Fibroblast of villous mesenchyme (primary cell): ENCODE measurements around the gene PSAP. TPM values are rescaled to one million over a fixed set of nuclear protein-coding genes. Genes with fewer than 3 reads are reported as not detected.

ENCODE experiments used
- DNase-seq: peaks from one replicate; pipeline ENCODE4 v3.0.0-alpha.2; 2010; ENCODE audit warnings: low read depth
- H3K4me3 ChIP-seq: 2 replicates; pipeline ENCODE4 v1.5.1; 2011; ENCODE audit warnings: low read depth, mild to moderate bottlenecking, low read length
- CTCF ChIP-seq: IDR thresholded peaks from 2 replicates; pipeline ENCODE4 v1.5.1; 2012; ENCODE audit warnings: low read depth, mild to moderate bottlenecking, low read length; ENCODE audit not compliant: insufficient read depth
- total RNA-seq: library from RNA; depleted of rRNA; stranded (reverse); fragments of >200 nt; gene quantifications from 2 replicates; pipeline ENCODE4 v1.2.3, GENCODE V29; 2012

PSAP gene
- total RNA-seq, 1 donor, result 521 TPM

DNA sequence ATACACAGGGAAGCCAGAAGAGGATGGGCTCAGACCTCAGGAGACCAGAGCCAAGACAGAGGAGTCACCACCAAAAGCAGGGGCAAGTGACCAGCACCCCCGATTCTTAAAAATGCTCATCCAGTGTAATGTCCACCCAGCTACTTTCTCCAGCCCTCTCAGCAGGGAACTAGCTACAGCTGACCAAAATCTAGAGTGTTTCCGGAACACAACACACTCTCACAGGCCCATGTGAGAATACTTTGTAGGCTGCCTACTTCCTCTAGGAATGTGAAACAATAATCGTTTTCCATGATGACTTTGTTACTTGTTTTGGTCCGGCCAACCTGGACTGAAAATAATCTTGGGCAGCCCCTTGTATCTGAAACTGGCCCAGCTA is 14.5 kb downstream of the PSAP start:
- no peak for TF ChIP-seq CTCF
- H3K4me3 ChIP-seq, result no peak overlapping the region
- DNase-seq, result no peak

DNA sequence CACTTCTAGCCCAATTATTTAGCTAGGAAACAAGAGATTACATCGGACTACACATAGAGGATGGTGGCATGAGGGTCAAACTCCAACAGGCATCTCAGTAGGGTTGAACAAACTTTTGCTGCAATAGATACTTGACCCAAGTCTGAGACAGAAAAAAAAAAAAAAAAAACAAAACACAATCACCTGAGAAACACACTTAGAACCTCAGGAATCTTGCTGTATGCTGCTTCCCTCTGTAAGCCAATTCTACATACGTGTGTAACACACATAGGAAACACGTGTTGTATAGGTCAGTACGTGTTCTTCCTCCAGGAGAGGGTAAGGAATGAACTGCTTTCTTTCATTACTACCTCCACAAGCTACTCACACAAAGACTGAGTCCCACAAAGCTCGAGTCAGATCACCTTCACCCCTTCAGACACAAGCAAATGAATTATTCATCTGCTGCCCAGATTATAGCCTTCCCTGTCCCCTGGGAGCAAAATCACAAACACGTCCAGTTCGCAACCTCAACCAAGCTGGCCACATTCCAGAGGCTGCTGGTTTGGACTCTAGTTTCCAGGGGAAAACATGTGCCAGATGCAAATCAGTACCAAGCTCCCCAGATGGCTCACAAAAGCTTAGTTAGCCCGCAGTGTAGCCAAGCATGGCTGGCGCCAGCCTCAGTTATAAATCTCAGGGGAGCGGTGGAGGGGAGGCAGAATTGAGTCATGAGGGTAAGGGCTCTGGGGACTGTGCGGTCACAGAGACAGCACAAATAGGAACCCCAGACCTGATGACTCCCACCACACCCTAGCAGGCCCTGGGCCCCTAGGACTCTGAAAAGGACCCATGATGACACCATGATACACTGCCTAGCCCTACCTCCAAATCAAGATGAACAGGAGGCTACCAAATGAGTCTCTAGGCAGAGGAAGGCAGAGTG is 15.1 kb downstream of the PSAP start:
- DNase-seq, result peak; percentile 93
- no peak for TF ChIP-seq CTCF
- no peak overlapping the region for H3K4me3 ChIP-seq

DNA sequence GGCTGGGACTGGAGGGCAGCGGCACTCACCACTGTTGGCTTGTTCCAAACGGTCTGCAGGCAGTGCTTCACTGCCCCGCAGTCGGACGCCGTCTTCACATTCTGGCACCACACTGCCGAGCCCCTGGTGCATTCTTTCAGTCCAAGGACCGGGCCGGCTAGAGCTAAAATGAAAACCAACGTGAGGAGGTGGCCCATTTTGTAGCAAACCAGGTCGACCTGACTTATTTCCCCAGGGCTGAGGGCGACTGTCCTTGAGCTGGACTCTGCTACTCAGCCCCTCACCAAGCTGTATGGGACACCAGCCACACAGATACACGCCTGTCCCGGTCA is 16.7 kb downstream of the PSAP start:
- DNase-seq, result no peak
- H3K4me3 ChIP-seq, result no peak overlapping the region
- TF ChIP-seq CTCF, result no peak

DNA sequence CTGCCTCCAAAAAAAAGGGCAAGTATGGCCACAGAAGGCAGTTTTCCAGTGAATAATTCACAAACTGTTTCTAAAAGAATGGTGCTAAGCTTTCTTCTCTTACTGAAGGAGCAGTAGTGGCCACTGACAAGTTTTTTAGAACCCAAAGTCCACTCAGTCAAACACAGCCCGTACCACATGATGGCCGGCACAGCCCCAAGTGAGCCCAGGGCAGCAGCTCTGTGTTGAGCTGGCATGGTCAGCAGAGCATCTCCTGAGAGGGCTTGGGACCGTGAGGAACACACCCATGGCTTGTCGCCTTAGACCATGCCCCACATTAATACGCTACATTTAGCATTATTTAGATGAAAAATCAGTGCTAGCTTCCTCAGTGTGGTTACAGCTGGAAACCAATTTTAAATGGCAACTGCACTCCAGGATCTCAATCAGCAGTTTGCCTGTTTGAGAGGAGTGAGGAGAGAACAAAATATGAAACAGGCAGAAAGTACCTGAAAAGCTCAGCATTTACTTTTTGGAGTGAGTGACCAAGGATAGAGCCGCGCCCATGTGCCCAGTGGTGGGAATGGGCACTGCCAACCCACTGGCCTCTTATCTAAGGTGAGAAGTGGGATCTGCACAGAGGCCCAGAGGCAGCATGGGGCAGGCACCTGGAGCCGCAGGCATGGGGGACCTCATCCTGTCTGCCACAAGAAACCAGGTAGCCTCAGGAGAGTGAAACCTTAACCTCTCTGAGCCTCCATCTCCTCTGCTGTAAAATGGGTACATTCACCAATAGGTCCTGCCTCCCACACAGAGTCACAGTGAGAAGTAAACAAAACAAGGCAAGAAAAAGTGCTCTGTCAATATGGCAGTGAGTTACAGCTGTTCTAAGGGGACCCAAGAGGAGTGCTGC is 17.4 kb downstream of the PSAP start:
- DNase-seq, result no peak
- H3K4me3 ChIP-seq, result no peak overlapping the region
- no peak for TF ChIP-seq CTCF

- no peak for DNase-seq
- TF ChIP-seq CTCF, result no peak
- no peak overlapping the region for H3K4me3 ChIP-seq
Observed at GRCh38 chr10:71832967-71833366, 18.1 kb downstream of the PSAP start.

DNA sequence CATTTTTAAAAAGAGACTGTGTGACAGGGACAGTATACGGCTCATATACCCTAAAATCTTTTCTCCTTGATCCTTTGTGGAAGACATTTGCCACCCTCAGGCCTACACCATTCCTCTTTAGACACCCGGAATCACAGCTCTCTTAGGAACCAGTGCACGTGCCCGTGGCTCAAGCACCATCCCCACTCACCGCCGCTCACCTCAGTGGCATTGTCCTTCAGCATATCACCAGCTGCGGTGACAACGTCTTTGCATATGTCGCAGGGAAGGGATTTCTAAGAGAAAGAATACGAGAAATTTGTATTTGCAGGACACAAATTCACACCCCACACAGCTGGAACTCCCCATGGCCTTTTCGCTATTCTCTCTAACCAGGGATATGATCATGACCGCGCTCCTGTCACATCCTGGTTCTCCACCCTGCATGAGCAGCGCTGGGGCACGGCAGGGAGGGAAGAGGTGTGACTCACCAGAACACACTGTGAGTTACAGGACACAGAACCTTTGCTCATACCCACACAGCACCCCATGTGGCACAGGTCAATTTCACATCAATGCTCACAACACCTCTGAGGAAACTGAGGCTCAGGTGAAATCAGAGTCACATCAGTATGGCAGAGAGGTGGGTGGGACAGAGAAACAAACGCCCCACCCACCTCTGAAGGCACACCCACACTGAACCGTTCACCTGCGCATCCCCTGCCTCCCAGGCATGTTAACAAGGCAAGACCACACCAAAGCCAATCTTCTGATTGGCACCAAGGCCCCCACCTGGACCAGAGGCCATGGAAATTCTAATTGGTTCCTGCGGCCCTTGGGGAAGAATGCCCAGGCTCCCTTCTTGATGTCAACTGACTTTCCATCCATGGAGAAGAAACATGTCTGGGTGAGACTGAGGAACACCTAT is 19.2 kb downstream of the PSAP start:
- H3K4me3 ChIP-seq, result no peak overlapping the region
- DNase-seq, result no peak
- no peak for TF ChIP-seq CTCF
